Liver (tissue), 9 donors: ENCODE data around the gene CAMKV. TPM values are rescaled to one million over a fixed set of nuclear protein-coding genes. Genes with fewer than 3 reads are reported as not detected.

Experiments used
- DNase-seq: peaks from one replicate; pipeline ENCODE4 v3.0.0-alpha.2; 2017; ENCODE audit warnings: low spot score
- H3K27ac ChIP-seq, 2 donors: one replicate each; pipeline ENCODE4 v1.7.0; 2013; ENCODE audit warnings: inconsistent platforms in 2 of 2, low read length in 2 of 2, control low read depth in 1 of 2, low read depth in 1 of 2, mild to moderate bottlenecking in 1 of 2
- H3K27me3 ChIP-seq, 4 donors: one replicate each; pipeline versions ENCODE4 v1.6.1 to v1.7.0; 2013; ENCODE audit warnings: low read length in 3 of 4, inconsistent platforms in 1 of 4, mild to moderate bottlenecking in 1 of 4, moderate library complexity in 1 of 4; ENCODE audit not compliant: control insufficient read depth in 4 of 4, insufficient read depth in 4 of 4
- H3K36me3 ChIP-seq, 4 donors: one replicate each; pipeline versions ENCODE4 v1.6.1 to v1.7.0; 2013; ENCODE audit warnings: low read length in 3 of 4, mild to moderate bottlenecking in 3 of 4, low read depth in 1 of 4, moderate library complexity in 1 of 4; ENCODE audit not compliant: control insufficient read depth in 4 of 4, insufficient read depth in 3 of 4
- H3K4me1 ChIP-seq, 4 donors: one replicate each; pipeline versions ENCODE4 v1.6.1 to v1.7.0; 2013; ENCODE audit warnings: low read length in 3 of 4, mild to moderate bottlenecking in 3 of 4, moderate library complexity in 1 of 4; ENCODE audit not compliant: control insufficient read depth in 4 of 4, insufficient read depth in 4 of 4
- H3K4me3 ChIP-seq, 3 donors: one replicate each; pipeline versions ENCODE4 v1.6.1 to v1.7.0; 2013; ENCODE audit warnings: low read length in 3 of 3, control low read depth in 1 of 3, low read depth in 1 of 3, mild to moderate bottlenecking in 1 of 3
- H3K9ac ChIP-seq, 2 donors: one replicate each; pipeline ENCODE4 v1.7.0; 2013; ENCODE audit warnings: low read length in 2 of 2, mild to moderate bottlenecking in 2 of 2, moderate library complexity in 2 of 2, control low read depth in 1 of 2, low read depth in 1 of 2
- H3K9me3 ChIP-seq, 4 donors: one replicate each; pipeline versions ENCODE4 v1.6.1 to v1.7.0; 2013; ENCODE audit warnings: low read length in 3 of 4; ENCODE audit not compliant: control insufficient read depth in 4 of 4
- EGR1 ChIP-seq, 2 donors: IDR thresholded peaks; 2 replicates each; pipeline ENCODE4 v1.6.1; 2016 to 2018; ENCODE audit warnings: antibody characterized with exemption in 2 of 2, low read depth in 2 of 2
- FOXA1 ChIP-seq: IDR thresholded peaks from 2 replicates; pipeline ENCODE4 v1.6.1; 2016; ENCODE audit warnings: antibody characterized with exemption
- GABPA ChIP-seq, 2 donors: IDR thresholded peaks in 1 of 2; conservative IDR thresholded peaks in 1 of 2; 2 replicates each; pipeline ENCODE4 v1.6.1; 2016; ENCODE audit warnings: antibody characterized with exemption in 2 of 2, mild to moderate bottlenecking in 1 of 2, moderate library complexity in 1 of 2
- HNF4G ChIP-seq: IDR thresholded peaks from 2 replicates; pipeline ENCODE4 v1.6.1; 2016; ENCODE audit warnings: antibody characterized with exemption
- JUND ChIP-seq, 2 donors: IDR thresholded peaks; 2 replicates each; pipeline ENCODE4 v1.6.1; 2016; ENCODE audit warnings: antibody characterized with exemption in 2 of 2
- MAX ChIP-seq: IDR thresholded peaks from 2 replicates; pipeline ENCODE4 v1.6.1; 2016; ENCODE audit warnings: antibody characterized with exemption
- REST ChIP-seq: IDR thresholded peaks from 2 replicates; pipeline ENCODE4 v1.6.1; 2016; ENCODE audit warnings: antibody characterized with exemption, mild to moderate bottlenecking
- RXRA ChIP-seq, 2 donors: IDR thresholded peaks; 2 replicates each; pipeline ENCODE4 v1.6.1; 2017 to 2018; ENCODE audit warnings: antibody characterized with exemption in 2 of 2, mild to moderate bottlenecking in 1 of 2
- SP1 ChIP-seq: IDR thresholded peaks from 2 replicates; pipeline ENCODE4 v1.6.1; 2018; ENCODE audit warnings: antibody characterized with exemption, mild to moderate bottlenecking
- TAF1 ChIP-seq: conservative IDR thresholded peaks from 2 replicates; pipeline ENCODE4 v1.6.1; 2016; ENCODE audit warnings: antibody characterized with exemption, mild to moderate bottlenecking
- YY1 ChIP-seq: IDR thresholded peaks from 2 replicates; pipeline ENCODE4 v1.6.1; 2016; ENCODE audit warnings: antibody characterized with exemption, mild to moderate bottlenecking
- WGBS: extraction: QIAGEN DNeasy Blood & Tissue Kit; methylation state at CpG from one replicate; pipeline ENCODE4 v1.1.7; 2013; 5-methylcytosine and 5-hydroxymethylcytosine counted together
- polyA plus RNA-seq, 2 donors: library from polyadenylated mRNA; stranded (reverse) in 1 of 2; unstranded in 1 of 2; fragments of 200-250 nt in 1 of 2; fragments of >200 nt in 1 of 2; fragmentation: Nextera tagmentation in 1 of 2; extraction: Ambion mirVana in 1 of 2; gene quantifications; one replicate each; pipeline versions ENCODE4 v1.2.1 to v1.2.3, GENCODE V29; 2013 to 2015
- total RNA-seq, 2 donors: library from RNA; depleted of rRNA; stranded (reverse); fragments of >200 nt; gene quantifications; one replicate each; pipeline ENCODE4 v1.2.3, GENCODE V29; 2014
- donor health status: healthy.
- donor health status: healthy.
- donor health status: healthy.
- donor health status: healthy.
- donor health status: healthy.

Gene CAMKV
- total and polyA plus RNA-seq, 4 donors = not detected

GRCh38 chr3:49867871-49868321 lies 1.8 kb downstream of the CAMKV start:
- no peak overlapping the region for H3K27ac ChIP-seq
- H3K36me3 ChIP-seq = no peaks in the 10 kb centered on the region
- H3K27me3 ChIP-seq = peaks cover 0 to 4% (median 2%) of the 10 kb centered on the region in 4 donors
- peaks cover 3 to 8% (median 6%) of the 10 kb centered on the region in 4 donors for H3K4me1 ChIP-seq
- H3K9ac ChIP-seq = no peak overlapping the region
- no peaks in the 10 kb centered on the region for H3K9me3 ChIP-seq
- DNase-seq = no peak
- TF ChIP-seq TAF1 (no peak), EGR1 (IDR thresholded peaks at IDR 0.05; ENCODE audit: low read depth in 2 of 2) (no peak), REST (peak; percentile 97), FOXA1 (no peak), SP1 (no peak), MAX (no peak), GABPA (IDR thresholded peaks at IDR 0.05 in 1 of 2, conservative IDR thresholded peaks at IDR 0.05 in 1 of 2) (no peak), HNF4G (no peak)
- no peak overlapping the region for H3K4me3 ChIP-seq
- 25% methylated on average over 7 of the region's 7 CpGs for WGBS

GRCh38 chr3:49867400-49867799 lies 2.3 kb downstream of the CAMKV start:
- TF ChIP-seq MAX (no peak), GABPA (IDR thresholded peaks at IDR 0.05 in 1 of 2, conservative IDR thresholded peaks at IDR 0.05 in 1 of 2) (no peak), RXRA (IDR thresholded peaks at IDR 0.05) (no peak), REST (no peak), FOXA1 (no peak), EGR1 (IDR thresholded peaks at IDR 0.05; ENCODE audit: low read depth in 2 of 2) (no peak), JUND (IDR thresholded peaks at IDR 0.05) (no peak), YY1 (no peak)
- WGBS = 94% methylated on average over 1 of the region's 1 CpG
- no peaks in the 10 kb centered on the region for H3K9me3 ChIP-seq
- no peak overlapping the region for H3K4me3 ChIP-seq
- H3K9ac ChIP-seq = no peak overlapping the region
- H3K36me3 ChIP-seq = no peaks in the 10 kb centered on the region
- peaks cover 0 to 4% (median 3%) of the 10 kb centered on the region in 4 donors for H3K27me3 ChIP-seq
- H3K4me1 ChIP-seq = peaks cover 3 to 8% (median 6%) of the 10 kb centered on the region in 4 donors
- no peak overlapping the region for H3K27ac ChIP-seq
- no peak for DNase-seq
